ENCODE measurements around the gene ADAM15. TPM values are rescaled to one million over a fixed set of nuclear protein-coding genes. Genes with fewer than 3 reads are reported as not detected.

The ADAM15 gene
- total RNA-seq, 1 experiment from 2014 or later, result 30.6 TPM

DNA sequence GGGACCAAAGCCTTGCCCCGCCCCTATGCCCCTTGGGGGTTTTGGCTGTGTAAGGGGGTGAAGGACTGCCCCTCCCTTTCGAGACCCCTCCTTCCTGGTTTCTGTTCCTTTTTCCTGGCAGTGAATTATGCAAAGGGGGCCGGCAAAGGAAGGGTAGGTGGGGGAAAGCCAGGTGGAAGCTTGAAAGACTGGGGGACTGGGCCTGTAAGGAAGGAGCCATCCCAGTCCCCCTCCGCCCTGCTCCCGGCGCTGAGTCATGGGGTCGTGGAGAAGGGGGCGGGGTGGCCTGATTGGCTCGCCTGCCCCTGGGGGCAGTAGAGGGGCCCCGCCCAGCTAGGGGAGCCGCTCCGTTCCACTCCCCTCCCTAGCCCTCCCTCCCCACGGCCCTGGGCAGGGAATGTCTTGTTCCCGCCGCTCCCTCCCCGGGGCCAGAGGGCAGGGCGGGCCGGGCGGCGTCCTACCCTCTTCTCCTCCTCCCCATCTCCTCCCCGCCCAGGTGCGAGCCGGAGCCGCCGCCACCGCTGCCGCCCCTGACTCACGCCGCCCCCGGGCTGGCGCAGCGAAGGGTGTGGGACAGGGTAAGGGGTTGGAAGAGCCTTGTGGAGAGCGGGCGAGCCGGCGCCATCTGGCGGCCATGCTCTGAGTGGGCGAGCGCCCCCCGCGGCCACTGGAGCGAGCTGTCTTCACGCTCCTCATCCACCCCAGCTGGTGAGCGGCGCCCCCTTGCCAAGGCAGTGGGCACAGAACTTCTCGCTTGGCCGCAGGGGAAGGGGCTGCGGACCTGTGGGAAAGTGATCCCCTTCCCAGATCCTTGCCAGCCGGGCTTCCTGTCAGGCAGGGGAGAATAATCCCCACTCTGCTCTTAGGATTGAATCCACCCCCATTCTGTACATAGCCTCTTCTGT, 33.8 kb upstream of the ADAM15 start:
- Histone ChIP-seq H3T11ph (ENCODE audit: low read length) (no peak overlapping the region), H3K27ac (ENCODE audit: insufficient read length, low read depth, low read length) (no peak overlapping the region), H3K4me1 (ENCODE audit: insufficient read depth, low read length) (peaks cover 3% of the 10 kb centered on the region; the same call in 1 of the 2 replicates), H3K79me1 (ENCODE audit: insufficient read depth, low read depth, low read length, poor library complexity, severe bottlenecking) (no peaks in the 10 kb centered on the region), H3K18ac (ENCODE audit: insufficient read length, low read depth, low read length) (peak overlapping the region; percentile 54), H2BK15ac (ENCODE audit: low read depth, low read length) (no peak overlapping the region), H3K9ac (ENCODE audit: extremely low read depth, insufficient read length, low read length) (no peak overlapping the region), H3K4me2 (ENCODE audit: insufficient read depth, insufficient read length, low read length) (peak overlapping the region; percentile 34), H3K14ac (ENCODE audit: insufficient read depth, low read length) (no peak overlapping the region), H3K56ac (ENCODE audit: insufficient read length, low read depth, low read length) (no peak overlapping the region), H3K4ac (ENCODE audit: low read depth, low read length) (no peak overlapping the region), H2BK20ac (ENCODE audit: low read depth, low read length, poor library complexity, severe bottlenecking) (no peak overlapping the region), H3K9me3 (ENCODE audit: control insufficient read depth, low read depth, low read length) (no peaks in the 10 kb centered on the region), H3K27me3 (ENCODE audit: insufficient read depth, low read length) (no peaks in the 10 kb centered on the region), H4K5ac (ENCODE audit: insufficient read length, low read depth, low read length) (no peak overlapping the region), H4K91ac (ENCODE audit: insufficient read length, low read depth, low read length) (no peak overlapping the region), H3K79me2 (ENCODE audit: insufficient read depth, low read length) (no peaks in the 10 kb centered on the region; the same call in 1 of the 2 replicates), H2AK5ac (ENCODE audit: insufficient read length, low read length) (no peak overlapping the region), H4K8ac (replicated peaks; ENCODE audit: insufficient read length, low read depth, low read length) (no peak overlapping the region), H4K20me1 (ENCODE audit: control insufficient read depth, insufficient read depth, insufficient read length) (no peaks in the 10 kb centered on the region), H2BK120ac (ENCODE audit: low read depth, low read length, poor library complexity, severe bottlenecking) (no peak overlapping the region), H2BK12ac (ENCODE audit: insufficient read length, low read depth, low read length) (no peak overlapping the region), H2AFZ (ENCODE audit: low read length) (no peak overlapping the region), H2BK5ac (ENCODE audit: insufficient read length, low read length) (no peak overlapping the region), H3K23ac (ENCODE audit: insufficient read length, low read depth, low read length) (no peak overlapping the region), H3K23me2 (ENCODE audit: insufficient read length, low read depth, low read length, poor library complexity, severe bottlenecking) (no peaks in the 10 kb centered on the region)
- Mint-ChIP-seq H3K36me3 (ENCODE audit: insufficient read depth in 1 of 3, low read depth in 3 of 3) (peaks cover 8 to 38% (median 23%) of the 10 kb centered on the region in 3 experiments; a peak in 6 of 7 replicates), H3K4me3 (peak overlapping the region; percentile 50 to 72), H3K27me3 (ENCODE audit: low read depth) (peaks cover 4% of the 10 kb centered on the region), H3K4me1 (peaks cover 36 to 58% of the 10 kb centered on the region in 2 experiments), H3K27ac (peak overlapping the region; percentile 95 to 98 (median 95)), H3K9me3 (no peaks in the 10 kb centered on the region; a peak in 1 of 5 replicates)
- WGBS (ENCODE audit: extremely low coverage, insufficient read length, low lambda C conversion rate), result no CpG with 5 or more reads among the region's 49 CpGs
- DNase-seq, result peak; percentile 94
- TF ChIP-seq CTCF (conservative IDR thresholded peaks at IDR 0.05), result peak; percentile 100
